Dermis lymphatic vessel endothelial cell (primary cell): ENCODE measurements around the gene SRSF1. TPM values are rescaled to one million over a fixed set of nuclear protein-coding genes. Genes with fewer than 3 reads are reported as not detected.

ENCODE experiments used
- total RNA-seq: library from RNA; depleted of rRNA; stranded (reverse); fragments of >200 nt; gene quantifications from 2 replicates; pipeline ENCODE4 v1.2.1, GENCODE V29; 2014

Gene SRSF1
- 333 and 428 TPM in 2 replicates for total RNA-seq

GRCh38 chr17:58006924-58007780 is at the start of gene SRSF1:
SRSF1 (minus strand) TSS chr17:58007246; CDS start chr17:58007137, 109 bp downstream.

GRCh38 chr17:57987581-57988300 is 19.3 kb downstream of the SRSF1 start, which contains the start of gene VEZF1:
VEZF1 (minus strand) TSS chr17:57988254; CDS start chr17:57988111, 143 bp downstream.

GRCh38 chr17:57955183-57955931 is 51.7 kb downstream of the SRSF1 start, which contains the start of gene CUEDC1:
CUEDC1 (minus strand) TSS chr17:57955412; CDS start chr17:57885564, 69,848 bp downstream.

Other genes with a start within 250 kb of the SRSF1 start
- 23.1 and 31.6 TPM in 2 replicates for gene MRPS23, start 157.2 kb downstream of the SRSF1 start, total RNA-seq
- 5.1 TPM in 2 replicates for gene CUEDC1, start 51.8 kb downstream of the SRSF1 start, total RNA-seq
- 26.3 and 36.1 TPM in 2 replicates for gene VEZF1, start 19.0 kb downstream of the SRSF1 start, total RNA-seq
- gene DYNLL2, start 76.2 kb upstream of the SRSF1 start, total RNA-seq, result 10.2 and 11.8 TPM in 2 replicates
- not detected in 2 replicates for gene OR4D1, start 141.1 kb upstream of the SRSF1 start, total RNA-seq
- gene OR4D2, start 159.7 kb upstream of the SRSF1 start, total RNA-seq, result not detected in 2 replicates
- gene EPX, start 185.5 kb upstream of the SRSF1 start, total RNA-seq, result not detected in 2 replicates
- gene MKS1, start 212.0 kb upstream of the SRSF1 start, total RNA-seq, result 11.3 and 14.4 TPM in 2 replicates
- under 0.01 TPM in 1 of 2 replicates, not detected in the other for gene LPO, start 231.3 kb upstream of the SRSF1 start, total RNA-seq